Measurements from ENCODE around the gene CRLF2.
"Not testable (repeated sequence)": the region's sequence is repeated elsewhere in the genome, so short reads cannot be mapped to it uniquely, and the experiment has no call there.

CRLF2 gene, protein sequence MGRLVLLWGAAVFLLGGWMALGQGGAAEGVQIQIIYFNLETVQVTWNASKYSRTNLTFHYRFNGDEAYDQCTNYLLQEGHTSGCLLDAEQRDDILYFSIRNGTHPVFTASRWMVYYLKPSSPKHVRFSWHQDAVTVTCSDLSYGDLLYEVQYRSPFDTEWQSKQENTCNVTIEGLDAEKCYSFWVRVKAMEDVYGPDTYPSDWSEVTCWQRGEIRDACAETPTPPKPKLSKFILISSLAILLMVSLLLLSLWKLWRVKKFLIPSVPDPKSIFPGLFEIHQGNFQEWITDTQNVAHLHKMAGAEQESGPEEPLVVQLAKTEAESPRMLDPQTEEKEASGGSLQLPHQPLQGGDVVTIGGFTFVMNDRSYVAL

DNA sequence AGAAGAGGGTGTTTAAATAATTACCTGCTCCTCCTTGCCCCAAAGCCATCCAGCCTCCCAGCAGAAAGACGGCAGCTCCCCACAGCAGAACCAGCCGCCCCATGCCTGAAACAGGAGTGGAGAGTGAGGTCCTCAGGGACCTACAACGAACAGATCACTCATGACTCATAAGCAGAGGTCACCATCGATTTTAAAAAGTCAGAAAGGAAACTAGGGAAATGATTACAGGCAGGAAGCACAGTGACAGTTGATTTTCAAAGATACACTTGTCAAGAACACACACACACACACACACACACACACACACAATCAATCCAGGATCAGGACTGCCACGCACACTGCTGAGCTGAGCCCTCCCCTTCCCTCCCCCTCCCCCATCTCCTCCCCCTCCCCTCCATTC lies at the start of gene CRLF2:
CRLF2 (minus strand) TSS at position 118 of the 400 bp plus-strand sequence; CDS start at position 103, 15 bp downstream.
- no peak within 1 kb of the TSS for H3K27ac ChIP-seq
- no peaks in the 10 kb centered on the region for H3K27me3 ChIP-seq (ENCODE audit: control insufficient read depth, insufficient read depth, low read length)
- TF ChIP-seq, protein P1, sequence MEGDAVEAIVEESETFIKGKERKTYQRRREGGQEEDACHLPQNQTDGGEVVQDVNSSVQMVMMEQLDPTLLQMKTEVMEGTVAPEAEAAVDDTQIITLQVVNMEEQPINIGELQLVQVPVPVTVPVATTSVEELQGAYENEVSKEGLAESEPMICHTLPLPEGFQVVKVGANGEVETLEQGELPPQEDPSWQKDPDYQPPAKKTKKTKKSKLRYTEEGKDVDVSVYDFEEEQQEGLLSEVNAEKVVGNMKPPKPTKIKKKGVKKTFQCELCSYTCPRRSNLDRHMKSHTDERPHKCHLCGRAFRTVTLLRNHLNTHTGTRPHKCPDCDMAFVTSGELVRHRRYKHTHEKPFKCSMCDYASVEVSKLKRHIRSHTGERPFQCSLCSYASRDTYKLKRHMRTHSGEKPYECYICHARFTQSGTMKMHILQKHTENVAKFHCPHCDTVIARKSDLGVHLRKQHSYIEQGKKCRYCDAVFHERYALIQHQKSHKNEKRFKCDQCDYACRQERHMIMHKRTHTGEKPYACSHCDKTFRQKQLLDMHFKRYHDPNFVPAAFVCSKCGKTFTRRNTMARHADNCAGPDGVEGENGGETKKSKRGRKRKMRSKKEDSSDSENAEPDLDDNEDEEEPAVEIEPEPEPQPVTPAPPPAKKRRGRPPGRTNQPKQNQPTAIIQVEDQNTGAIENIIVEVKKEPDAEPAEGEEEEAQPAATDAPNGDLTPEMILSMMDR (IDR thresholded peaks at IDR 0.05), result no peak
- H3K4me2 ChIP-seq (ENCODE audit: low read length), result no peak within 1 kb of the TSS
- H3K36me3 ChIP-seq (ENCODE audit: control insufficient read depth, insufficient read depth, low read length), result no peaks in the 10 kb centered on the region
- no peaks in the 10 kb centered on the region for H3K9me3 ChIP-seq (ENCODE audit: control insufficient read depth, low read length)
- H3K4me1 ChIP-seq, result no peaks in the 10 kb centered on the region
- H3K9ac ChIP-seq, result no peak within 1 kb of the TSS
- no peak within 1 kb of the TSS for H2AFZ ChIP-seq
- no peaks in the 10 kb centered on the region for H3K79me2 ChIP-seq
- no peak within 1 kb of the TSS for H3K4me3 ChIP-seq (ENCODE audit: low read depth, low read length)

DNA sequence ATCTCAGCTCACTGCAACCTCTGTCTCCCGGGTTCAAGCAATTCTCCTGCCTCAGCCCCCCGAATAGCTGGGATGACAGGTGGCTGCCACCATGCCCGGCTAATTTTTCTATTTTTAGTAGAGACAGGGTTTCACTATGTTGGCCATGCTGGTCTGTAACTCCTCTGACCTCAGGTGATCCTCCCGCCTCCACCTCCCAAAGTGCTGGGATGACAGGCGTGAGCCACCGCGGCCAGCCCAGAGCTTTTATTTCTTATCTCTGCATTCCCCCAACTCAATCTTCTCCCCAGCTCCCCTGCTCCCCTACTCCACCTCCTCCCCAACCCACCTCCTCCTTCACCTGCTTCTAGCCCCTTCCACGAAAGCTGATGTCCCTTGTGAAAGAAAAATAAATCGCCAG lies 49.3 kb upstream of the CRLF2 start:
- not testable (repeated sequence) for H3K9ac ChIP-seq; H3K4me1 ChIP-seq; H3K36me3 ChIP-seq (ENCODE audit: control insufficient read depth, insufficient read depth, low read length); H3K9me3 ChIP-seq (ENCODE audit: control insufficient read depth, low read length); H3K79me2 ChIP-seq; H3K27me3 ChIP-seq (ENCODE audit: control insufficient read depth, insufficient read depth, low read length); H3K4me3 ChIP-seq (ENCODE audit: low read depth, low read length); H3K4me2 ChIP-seq (ENCODE audit: low read length); H3K27ac ChIP-seq; H2AFZ ChIP-seq

DNA sequence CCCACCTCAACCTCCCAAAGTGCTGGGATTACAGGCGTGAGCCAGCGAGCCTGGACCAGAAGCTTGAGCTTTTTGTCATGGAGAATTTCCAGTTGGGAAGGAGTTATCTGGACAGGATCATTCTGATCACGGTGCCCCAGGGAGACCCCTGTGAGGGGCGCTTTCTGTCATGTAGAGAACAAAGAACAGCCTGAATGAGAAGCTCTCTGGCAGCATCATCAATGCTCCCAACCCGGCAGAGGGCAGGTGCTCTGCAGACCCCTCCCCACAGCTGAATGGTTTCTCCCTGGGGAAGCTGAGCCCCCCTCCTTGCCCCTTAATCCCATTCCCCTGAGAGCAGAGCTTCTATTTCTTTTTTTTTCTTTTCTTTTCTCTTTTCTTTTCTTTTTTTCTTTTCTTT lies 48.8 kb upstream of the CRLF2 start:
- no peaks in the 10 kb centered on the region for H3K36me3 ChIP-seq (ENCODE audit: control insufficient read depth, insufficient read depth, low read length)
- TF ChIP-seq, protein P1 (IDR thresholded peaks at IDR 0.05), result no peak
- no peak overlapping the region for H3K27ac ChIP-seq
- H2AFZ ChIP-seq, result no peak overlapping the region
- no peaks in the 10 kb centered on the region for H3K9me3 ChIP-seq (ENCODE audit: control insufficient read depth, low read length)
- H3K4me1 ChIP-seq, result no peaks in the 10 kb centered on the region
- no peak overlapping the region for H3K4me3 ChIP-seq (ENCODE audit: low read depth, low read length)
- no peak overlapping the region for H3K9ac ChIP-seq
- no peak overlapping the region for H3K4me2 ChIP-seq (ENCODE audit: low read length)
- H3K79me2 ChIP-seq, result no peaks in the 10 kb centered on the region
- no peaks in the 10 kb centered on the region for H3K27me3 ChIP-seq (ENCODE audit: control insufficient read depth, insufficient read depth, low read length)

DNA sequence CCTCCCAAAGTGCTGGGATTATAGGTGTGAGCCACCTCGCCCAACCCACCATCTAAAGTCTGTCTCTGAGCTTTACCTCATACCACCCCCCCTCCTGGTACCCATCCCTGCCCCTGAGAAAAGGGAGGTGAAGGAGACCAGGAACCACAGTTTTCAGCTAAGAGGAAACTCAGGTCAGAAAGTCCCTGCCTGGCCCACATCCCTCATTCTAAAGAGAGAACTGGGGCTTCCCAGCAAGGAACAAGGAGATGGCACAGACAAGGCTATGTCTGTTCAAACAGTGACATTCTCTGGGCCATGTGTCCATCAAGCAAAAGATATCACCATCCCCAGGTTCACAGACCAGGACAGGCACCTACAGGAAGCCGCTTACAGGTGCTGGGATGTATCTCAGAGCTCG lies 40.4 kb upstream of the CRLF2 start:
- Histone ChIP-seq H3K4me1 (no peaks in the 10 kb centered on the region), H3K36me3 (ENCODE audit: control insufficient read depth, insufficient read depth, low read length) (no peaks in the 10 kb centered on the region), H3K79me2 (no peaks in the 10 kb centered on the region), H2AFZ (no peak overlapping the region), H3K9me3 (ENCODE audit: control insufficient read depth, low read length) (no peaks in the 10 kb centered on the region), H3K9ac (no peak overlapping the region), H3K27me3 (ENCODE audit: control insufficient read depth, insufficient read depth, low read length) (no peaks in the 10 kb centered on the region), H3K27ac (no peak overlapping the region), H3K4me2 (ENCODE audit: low read length) (no peak overlapping the region), H3K4me3 (ENCODE audit: low read depth, low read length) (no peak overlapping the region)
- TF ChIP-seq, protein P1 (IDR thresholded peaks at IDR 0.05), result no peak

DNA sequence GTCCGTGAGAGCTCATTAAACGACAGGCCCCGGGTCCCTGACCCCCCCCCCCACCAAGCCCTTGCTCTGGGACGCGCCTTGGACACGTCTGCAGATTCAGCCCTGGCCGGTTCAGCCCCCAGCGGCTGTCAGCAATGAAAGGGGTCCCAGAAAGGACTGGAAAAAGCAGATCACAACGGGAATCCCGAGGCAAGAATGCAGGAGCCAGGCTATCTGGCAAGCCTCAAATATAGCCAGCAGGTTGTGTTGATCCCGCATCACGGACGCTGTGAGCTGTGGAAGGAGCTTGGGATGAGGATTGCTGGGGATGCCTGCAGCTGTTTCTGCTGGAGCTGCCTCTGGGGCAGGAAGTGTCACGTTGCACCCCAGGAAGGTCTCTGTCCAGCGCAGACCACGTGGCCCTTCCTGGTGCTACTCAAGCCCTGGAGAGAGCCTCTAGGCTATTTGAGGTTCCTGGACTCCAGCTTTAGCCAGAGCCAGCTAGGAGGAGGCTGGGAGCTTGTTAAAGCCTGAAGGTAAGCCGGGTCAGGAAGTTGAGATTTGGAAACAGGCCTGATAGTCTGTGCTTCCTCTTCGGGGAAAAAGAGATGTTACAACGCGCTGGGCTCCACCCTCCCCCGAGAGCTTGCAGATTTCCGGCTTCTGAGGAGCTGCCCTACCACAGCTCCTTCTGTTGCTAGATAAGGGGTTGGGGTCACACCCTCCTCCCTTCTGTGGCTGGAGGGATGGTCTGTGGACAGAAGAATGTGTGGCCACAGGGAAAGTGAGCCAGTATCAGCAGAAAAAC lies 36.8 kb upstream of the CRLF2 start:
- Histone ChIP-seq H3K36me3 (ENCODE audit: control insufficient read depth, insufficient read depth, low read length) (no peaks in the 10 kb centered on the region), H2AFZ (peak overlapping the region; percentile 38), H3K27me3 (ENCODE audit: control insufficient read depth, insufficient read depth, low read length) (no peaks in the 10 kb centered on the region), H3K27ac (peak overlapping the region; percentile 42), H3K4me1 (no peaks in the 10 kb centered on the region), H3K79me2 (no peaks in the 10 kb centered on the region), H3K9me3 (ENCODE audit: control insufficient read depth, low read length) (no peaks in the 10 kb centered on the region), H3K9ac (no peak overlapping the region), H3K4me2 (ENCODE audit: low read length) (peak overlapping the region; percentile 63), H3K4me3 (ENCODE audit: low read depth, low read length) (peak overlapping the region; percentile 40)
- TF ChIP-seq, protein P1 (IDR thresholded peaks at IDR 0.05), result no peak

Data from parathyroid adenoma (tissue), 2 donors.